ENCODE measurements around the gene PPP1R13B. TPM values are rescaled to one million over a fixed set of nuclear protein-coding genes. Genes with fewer than 3 reads are reported as not detected.

PPP1R13B gene
- total RNA-seq, 1 donor from 2014 or later = 8.6 TPM

- H3K27me3 Mint-ChIP-seq = no peaks in the 10 kb centered on the region
- H3K36me3 Mint-ChIP-seq (ENCODE audit: low read depth) = peaks cover 14% of the 10 kb centered on the region
- H3K4me3 Mint-ChIP-seq = peak overlapping the region; percentile 94
- peaks cover 38% of the 10 kb centered on the region for H3K4me1 Mint-ChIP-seq
- no peak overlapping the region for H3K27ac Mint-ChIP-seq
- intact Hi-C loops (cut with micrococcal nuclease) = no loop called here
- no peaks in the 10 kb centered on the region for H3K9me3 Mint-ChIP-seq
- DNase-seq = no peak
Observed at GRCh38 chr14:103716899-103717411, 130.4 kb downstream of the PPP1R13B start.

GRCh38 chr14:103716091-103716801 is 131.1 kb downstream of the PPP1R13B start:
- no peaks in the 10 kb centered on the region for H3K9me3 Mint-ChIP-seq
- H3K4me1 Mint-ChIP-seq = peaks cover 35% of the 10 kb centered on the region
- peaks cover 14% of the 10 kb centered on the region for H3K36me3 Mint-ChIP-seq (ENCODE audit: low read depth)
- H3K4me3 Mint-ChIP-seq = peak overlapping the region; percentile 94
- H3K27me3 Mint-ChIP-seq = no peaks in the 10 kb centered on the region
- intact Hi-C loops (cut with micrococcal nuclease) = no loop called here
- no peak overlapping the region for H3K27ac Mint-ChIP-seq
- DNase-seq = peak; percentile 77

DNA sequence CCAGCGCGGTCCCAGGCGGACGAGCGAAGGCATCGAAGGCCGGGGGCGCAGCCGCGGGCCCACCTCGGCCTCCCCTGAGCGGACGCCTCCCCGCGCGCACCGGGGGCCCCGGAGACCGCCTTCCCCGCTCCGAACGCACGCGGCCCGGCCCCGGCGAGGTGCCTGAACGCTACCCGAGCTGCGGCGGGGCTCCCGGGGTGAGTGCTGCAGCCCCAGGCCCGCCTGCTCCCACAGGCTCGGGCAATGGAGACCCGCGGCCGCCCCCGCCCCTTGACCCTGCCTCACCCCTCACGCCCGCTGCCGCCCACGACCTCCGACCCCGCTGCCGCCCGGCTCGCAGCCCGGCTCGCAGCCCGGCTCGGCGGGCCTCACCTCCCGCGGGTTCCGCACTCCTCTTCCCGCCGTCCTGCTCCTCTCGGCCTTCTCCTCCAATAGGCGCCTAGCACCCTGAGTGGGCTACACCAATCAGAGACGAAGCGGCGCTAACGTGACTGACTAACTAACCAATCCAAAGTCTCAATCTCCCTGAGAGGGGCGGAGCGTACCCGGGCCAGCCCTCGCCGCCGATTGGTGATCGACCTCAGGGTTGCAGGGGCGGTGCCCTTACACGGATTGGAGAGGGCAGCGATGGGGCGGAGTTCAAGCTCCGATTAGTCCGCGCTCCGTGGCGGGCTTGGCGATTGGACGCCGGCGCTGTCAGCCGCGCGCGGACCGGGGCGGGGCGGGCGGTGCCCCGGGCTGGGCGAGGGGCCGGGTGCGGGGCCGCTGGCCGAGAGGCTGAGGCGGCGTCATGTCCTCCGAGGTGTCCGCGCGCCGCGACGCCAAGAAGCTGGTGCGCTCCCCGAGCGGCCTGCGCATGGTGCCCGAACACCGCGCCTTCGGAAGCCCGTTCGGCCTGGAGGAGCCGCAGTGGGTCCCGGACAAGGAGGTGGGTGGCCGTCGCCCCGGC is 132.0 kb downstream of the PPP1R13B start, which contains the start of the genes XRCC3 and ZFYVE21:
Gene XRCC3, minus strand, starts transcription at position 400 of the 949 bp plus-strand sequence. CDS start 4,364 bp downstream, outside the sequence.
Gene ZFYVE21, plus strand, starts transcription at position 759 of the 949 bp plus-strand sequence. Its CDS starts 32 bp downstream, at position 791.
- no peaks in the 10 kb centered on the region for H3K9me3 Mint-ChIP-seq
- peak within 1 kb of the TSS; percentile 93 for H3K27ac Mint-ChIP-seq
- peak within 1 kb of the TSS; percentile 94 for H3K4me3 Mint-ChIP-seq
- no peaks in the 10 kb centered on the region for H3K27me3 Mint-ChIP-seq
- intact Hi-C loops (cut with micrococcal nuclease) = loop anchor here (1.0 to 2.0 kb wide), 5 partner anchors 87 to 1775 kb away; partner anchors contain the start of genes BAG5, COA8, KLC1 and PPP1R13B
- peaks cover 18% of the 10 kb centered on the region for H3K36me3 Mint-ChIP-seq (ENCODE audit: low read depth)
- DNase-seq = peak; percentile 100
- H3K4me1 Mint-ChIP-seq = peaks cover 37% of the 10 kb centered on the region

DNA sequence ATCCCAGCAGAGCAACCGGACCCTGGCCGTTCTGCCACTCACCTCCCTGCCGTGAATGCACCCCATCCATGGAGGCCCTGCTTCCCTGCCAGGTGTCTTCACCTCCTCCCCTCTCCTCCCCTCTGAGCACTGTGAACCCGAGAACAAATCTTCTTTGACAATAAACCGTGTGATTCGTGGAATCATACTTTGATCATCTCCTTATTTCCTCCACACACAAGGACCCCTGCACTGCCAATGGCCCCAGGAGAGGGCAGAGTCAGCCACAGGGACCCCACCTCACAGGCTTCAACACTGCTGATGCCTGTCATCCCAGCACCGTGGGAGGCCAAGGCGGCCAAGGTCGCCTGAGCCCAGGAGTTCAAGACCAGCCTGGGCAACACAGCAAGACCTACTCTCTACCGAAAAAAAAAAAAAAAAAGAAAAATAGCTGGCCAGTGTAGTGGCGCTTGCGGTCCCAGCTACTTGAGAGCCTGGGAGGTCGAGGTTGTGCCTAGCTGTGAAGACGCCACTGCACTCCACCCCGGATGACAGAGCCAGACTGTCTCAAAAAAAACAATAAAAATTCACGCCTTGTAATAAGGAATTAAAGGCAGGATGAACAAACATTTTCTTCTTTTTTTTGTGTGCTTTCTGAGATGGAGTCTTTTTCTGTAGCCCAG is 133.2 kb downstream of the PPP1R13B start:
- Mint-ChIP-seq H3K4me1 (peaks cover 33% of the 10 kb centered on the region), H3K27me3 (no peaks in the 10 kb centered on the region), H3K9me3 (no peaks in the 10 kb centered on the region), H3K36me3 (ENCODE audit: low read depth) (peaks cover 20% of the 10 kb centered on the region), H3K27ac (peak overlapping the region; percentile 93), H3K4me3 (peak overlapping the region; percentile 94)
- no peak for DNase-seq
- intact Hi-C loops (cut with micrococcal nuclease) = loop anchor here (2.0 kb wide), 4 partner anchors 85 to 1777 kb away; partner anchors contain the start of genes BAG5, COA8, KLC1 and PPP1R13B

- Mint-ChIP-seq H3K4me3 (peak overlapping the region; percentile 94), H3K27me3 (no peaks in the 10 kb centered on the region), H3K27ac (peak overlapping the region; percentile 93), H3K36me3 (ENCODE audit: low read depth) (peaks cover 24% of the 10 kb centered on the region), H3K4me1 (peaks cover 31% of the 10 kb centered on the region), H3K9me3 (no peaks in the 10 kb centered on the region)
- peak; percentile 64 for DNase-seq
- intact Hi-C loops (cut with micrococcal nuclease) = loop anchor here (2.0 kb wide), 4 partner anchors 85 to 1777 kb away; partner anchors contain the start of genes BAG5, COA8, KLC1 and PPP1R13B
Observed at GRCh38 chr14:103713304-103714062, 133.9 kb downstream of the PPP1R13B start.

- intact Hi-C loops (cut with micrococcal nuclease) = no loop called here
- H3K36me3 Mint-ChIP-seq (ENCODE audit: low read depth) = peaks cover 27% of the 10 kb centered on the region
Observed at GRCh38 chr14:103712633-103713247, 134.6 kb downstream of the PPP1R13B start.

DNA sequence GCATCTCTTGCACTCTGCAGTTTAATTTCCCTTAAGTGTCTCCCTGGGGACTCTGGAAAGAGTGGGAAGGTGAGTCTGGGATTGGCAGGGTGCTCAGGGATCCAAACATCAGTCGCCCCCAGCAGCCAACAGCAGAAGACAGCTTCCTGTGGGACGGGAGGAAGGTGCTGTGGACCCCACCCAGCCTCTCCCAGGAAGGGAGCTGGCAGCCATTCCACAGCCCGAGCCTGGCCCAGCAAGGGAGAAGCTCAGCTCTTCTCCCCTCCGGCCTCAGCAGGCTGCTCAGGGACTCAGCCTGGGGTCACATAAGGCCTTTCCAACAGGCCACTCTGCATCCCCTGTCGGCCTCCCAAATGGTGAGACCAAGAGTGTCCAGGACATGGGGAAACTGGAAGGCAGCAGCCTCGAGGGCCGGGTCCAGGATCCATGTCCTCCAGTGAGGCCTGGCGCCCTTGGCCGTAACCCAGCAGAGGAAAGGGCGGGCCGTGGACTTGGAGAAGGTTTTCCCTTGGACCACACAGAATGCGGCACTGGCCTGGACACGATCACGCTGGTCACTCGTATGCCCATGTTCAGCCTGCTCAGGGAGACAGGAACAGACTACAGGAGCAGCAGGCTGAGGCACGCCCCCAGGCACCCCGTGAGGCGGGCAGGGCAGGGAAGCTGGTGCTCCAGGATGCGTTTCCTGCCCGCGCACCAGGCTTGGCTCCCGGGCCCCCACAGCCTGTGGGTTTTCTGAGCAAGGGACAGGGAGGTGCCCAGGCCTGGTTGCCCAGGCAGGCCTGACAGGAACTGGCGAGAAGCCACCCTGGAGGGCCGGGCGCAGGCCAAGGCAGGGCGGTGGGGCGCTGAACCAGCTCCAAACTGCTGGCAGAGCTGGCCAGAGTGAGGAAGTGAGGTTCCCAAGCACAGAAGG is 135.6 kb downstream of the PPP1R13B start:
- no peak for DNase-seq
- peak overlapping the region; percentile 48 for H3K27ac Mint-ChIP-seq
- H3K4me3 Mint-ChIP-seq = no peak overlapping the region
- intact Hi-C loops (cut with micrococcal nuclease) = no loop called here
- H3K27me3 Mint-ChIP-seq = no peaks in the 10 kb centered on the region
- H3K9me3 Mint-ChIP-seq = no peaks in the 10 kb centered on the region
- H3K36me3 Mint-ChIP-seq (ENCODE audit: low read depth) = peaks cover 24% of the 10 kb centered on the region
- peaks cover 22% of the 10 kb centered on the region for H3K4me1 Mint-ChIP-seq

More at GRCh38 chr14:103712633-103713247, 134.6 kb downstream of the PPP1R13B start:
- Mint-ChIP-seq H3K4me3 (peak overlapping the region; percentile 15), H3K27me3 (no peaks in the 10 kb centered on the region), H3K27ac (peak overlapping the region; percentile 48), H3K9me3 (no peaks in the 10 kb centered on the region), H3K4me1 (peaks cover 29% of the 10 kb centered on the region)
- DNase-seq = no peak

DNA sequence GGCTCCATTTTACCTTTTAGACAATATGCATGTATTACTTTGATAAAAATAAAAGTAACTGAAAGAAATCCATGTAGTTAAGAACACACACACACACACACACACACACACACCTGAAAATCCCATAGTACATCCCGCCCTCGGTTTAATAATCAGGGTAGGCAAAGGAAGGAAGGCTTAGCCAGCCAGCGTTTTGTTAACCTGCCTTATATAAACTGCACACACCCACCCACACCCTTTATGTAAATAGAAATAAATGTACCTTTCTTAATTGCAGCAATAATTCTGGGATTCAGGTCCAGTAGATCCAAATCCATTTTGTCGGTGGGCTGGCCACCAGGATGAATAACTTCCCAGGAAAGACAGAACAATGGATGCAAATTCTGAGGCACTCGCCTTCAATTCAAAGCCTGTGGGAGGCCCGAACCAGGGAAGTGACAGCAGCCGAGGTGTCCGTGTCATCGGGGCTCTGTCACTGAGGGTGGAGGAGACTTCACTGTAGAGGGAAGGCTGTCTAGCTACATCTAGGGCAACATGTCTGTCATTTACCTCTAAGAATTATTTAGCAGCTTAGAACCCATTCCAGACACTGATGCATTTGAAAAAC is 136.5 kb downstream of the PPP1R13B start:
- DNase-seq = no peak
- no peaks in the 10 kb centered on the region for H3K27me3 Mint-ChIP-seq
- H3K27ac Mint-ChIP-seq = no peak overlapping the region
- peaks cover 20% of the 10 kb centered on the region for H3K4me1 Mint-ChIP-seq
- H3K4me3 Mint-ChIP-seq = no peak overlapping the region
- no peaks in the 10 kb centered on the region for H3K9me3 Mint-ChIP-seq
- H3K36me3 Mint-ChIP-seq (ENCODE audit: low read depth) = peaks cover 24% of the 10 kb centered on the region
- intact Hi-C loops (cut with micrococcal nuclease) = no loop called here

- Mint-ChIP-seq H3K4me1 (peaks cover 21% of the 10 kb centered on the region), H3K9me3 (no peaks in the 10 kb centered on the region), H3K36me3 (ENCODE audit: low read depth) (peaks cover 24% of the 10 kb centered on the region), H3K4me3 (no peak overlapping the region), H3K27me3 (no peaks in the 10 kb centered on the region), H3K27ac (no peak overlapping the region)
- intact Hi-C loops (cut with micrococcal nuclease) = no loop called here
- DNase-seq = no peak
Observed at GRCh38 chr14:103709814-103710213, 137.6 kb downstream of the PPP1R13B start.

DNA sequence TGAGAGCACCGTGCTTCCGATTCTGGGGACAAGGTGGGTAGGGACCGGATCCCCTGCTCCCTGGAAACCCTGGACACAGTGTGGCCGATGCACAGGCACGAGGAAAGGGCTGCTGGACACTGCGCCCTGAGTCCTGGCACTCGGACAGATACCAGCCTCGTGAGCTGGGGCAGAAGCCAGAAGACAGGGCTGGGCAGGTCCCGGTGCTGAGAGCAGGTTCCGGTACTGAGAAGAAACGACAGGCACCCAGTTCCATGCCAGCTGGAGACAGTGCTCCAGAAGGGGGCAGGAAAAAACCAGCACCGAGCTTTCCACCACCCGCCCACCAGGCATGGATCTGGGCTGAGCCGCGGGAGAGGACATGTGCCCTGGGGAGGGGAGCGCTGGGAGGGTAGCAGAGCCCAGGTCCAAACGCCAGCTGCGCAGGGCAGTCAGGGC is 138.6 kb downstream of the PPP1R13B start:
- H3K4me1 Mint-ChIP-seq = peaks cover 15% of the 10 kb centered on the region
- no peaks in the 10 kb centered on the region for H3K9me3 Mint-ChIP-seq
- peaks cover 28% of the 10 kb centered on the region for H3K36me3 Mint-ChIP-seq (ENCODE audit: low read depth)
- no peak for DNase-seq
- peak overlapping the region; percentile 37 for H3K27ac Mint-ChIP-seq
- H3K27me3 Mint-ChIP-seq = no peaks in the 10 kb centered on the region
- no peak overlapping the region for H3K4me3 Mint-ChIP-seq
- intact Hi-C loops (cut with micrococcal nuclease) = no loop called here

Data from activated CD4-positive, alpha-beta T cell treated with anti-CD3 and anti-CD28 coated beads, Interleukin-2, amount 10 ng/mL, durations not matched to agents 24 days and 14 days (primary cell).